Islet precursor cell (in vitro differentiated cells): Measurements from ENCODE around the gene IQSEC1.

Experiments used
- DNase-seq: peaks from one replicate; pipeline ENCODE4 v3.0.0-alpha.2; 2018

IQSEC1 gene

DNA sequence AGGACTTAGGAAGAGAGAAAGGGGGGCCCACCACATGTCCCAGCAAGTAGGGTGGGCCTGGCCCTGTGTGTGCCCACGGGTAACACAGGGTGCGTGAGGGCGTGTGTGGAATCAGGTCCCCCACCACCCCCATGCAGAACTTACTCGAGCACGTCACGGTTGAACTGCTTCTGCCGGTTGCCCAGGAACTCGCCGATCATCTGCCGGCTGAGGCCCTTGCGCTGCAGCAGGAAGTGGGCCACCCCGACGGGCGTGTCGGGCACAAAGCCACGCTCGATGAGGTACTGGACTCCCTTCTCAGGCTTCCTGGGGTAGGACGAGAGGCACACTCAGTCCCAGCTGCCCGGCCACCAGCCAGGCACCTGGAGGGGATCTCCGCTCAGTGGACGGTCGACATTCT is 148.8 kb downstream of the IQSEC1 start:
- DNase-seq = no peak

DNA sequence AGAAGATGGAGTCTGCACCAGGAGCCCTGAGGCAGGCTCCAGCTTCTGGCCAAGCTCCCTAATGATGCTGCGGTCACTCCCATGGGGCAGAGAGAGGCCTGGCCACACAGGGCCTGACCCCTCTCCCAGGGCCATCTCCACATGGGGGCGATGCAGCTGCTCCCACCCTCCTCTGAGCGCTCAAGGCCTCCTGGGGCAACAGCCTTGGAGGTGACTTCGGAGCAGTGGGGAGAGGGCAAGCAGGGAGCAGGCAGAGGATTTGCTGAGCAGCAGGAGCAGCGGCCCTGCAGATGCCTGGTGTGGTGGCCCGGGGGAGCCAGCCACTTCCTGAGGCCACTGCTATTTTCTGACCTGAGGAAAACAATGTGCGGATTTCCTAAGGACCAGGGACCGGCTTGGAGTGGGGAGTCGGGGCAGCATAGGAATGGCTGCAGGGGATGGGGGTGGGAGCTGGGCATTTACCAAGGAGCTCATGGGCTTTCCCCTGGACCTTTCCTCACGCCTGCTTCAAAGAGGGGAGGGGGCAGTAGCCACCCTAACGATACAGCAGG is 150.3 kb downstream of the IQSEC1 start:
- DNase-seq = no peak

DNA sequence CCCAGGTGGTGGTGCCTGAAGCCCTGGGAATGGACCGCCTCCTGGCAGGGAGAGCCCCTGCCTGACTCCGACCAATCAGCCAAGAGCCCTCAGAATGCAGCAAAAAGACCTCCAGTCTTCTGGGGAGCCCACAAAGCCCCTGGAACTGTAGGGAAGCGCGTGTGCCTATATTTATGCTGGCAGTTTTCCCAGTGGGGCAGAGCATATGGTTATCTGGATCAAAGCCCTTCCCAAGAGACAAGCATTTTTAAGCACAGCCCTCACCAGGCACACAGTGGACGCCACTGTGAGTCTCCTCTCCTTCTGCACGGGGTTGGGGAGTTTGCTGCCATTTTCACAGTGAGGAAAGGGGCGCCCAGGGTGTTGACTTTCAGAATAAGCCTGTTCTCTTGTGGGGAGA is 150.9 kb downstream of the IQSEC1 start:
- no peak for DNase-seq

DNA sequence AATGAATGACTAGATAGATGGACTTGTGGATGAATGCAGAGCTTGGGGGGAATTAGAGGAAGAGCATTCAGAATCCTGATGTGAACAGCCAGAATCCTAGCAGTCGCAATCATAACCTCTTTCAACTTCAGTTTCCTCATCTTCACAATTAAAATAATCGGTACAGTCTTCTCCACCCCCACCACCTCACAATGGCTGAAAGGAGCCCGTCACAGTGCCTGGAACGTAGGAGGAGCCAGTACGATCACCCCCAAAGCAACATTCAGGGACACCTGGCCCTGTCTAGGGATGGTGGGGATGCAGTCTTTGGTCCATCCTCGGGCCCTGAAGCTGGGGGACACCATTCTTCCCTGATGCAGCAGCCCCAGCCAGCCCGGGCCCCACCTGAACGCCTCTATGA is 151.5 kb downstream of the IQSEC1 start:
- no peak for DNase-seq

DNA sequence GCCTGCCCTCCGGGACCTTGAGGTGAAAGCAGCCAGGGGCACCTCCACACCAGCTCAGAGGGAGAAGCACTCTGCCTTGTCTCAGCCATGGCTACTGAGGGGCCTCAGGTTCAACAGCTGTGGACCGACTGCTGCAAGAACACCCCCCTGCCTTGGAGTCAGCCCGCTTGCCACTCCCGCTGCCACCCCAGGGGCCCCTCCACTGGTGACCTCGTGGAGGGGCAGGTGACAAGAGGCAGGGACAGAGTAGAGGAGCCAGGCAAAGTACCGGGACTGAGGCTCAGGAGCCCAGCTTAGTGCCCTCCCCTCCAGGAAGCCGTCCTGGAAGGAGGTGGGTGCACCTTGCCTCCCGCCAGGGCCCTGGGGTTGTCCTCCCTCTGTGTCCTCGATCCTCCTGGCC is 152.3 kb downstream of the IQSEC1 start:
- DNase-seq = no peak

DNA sequence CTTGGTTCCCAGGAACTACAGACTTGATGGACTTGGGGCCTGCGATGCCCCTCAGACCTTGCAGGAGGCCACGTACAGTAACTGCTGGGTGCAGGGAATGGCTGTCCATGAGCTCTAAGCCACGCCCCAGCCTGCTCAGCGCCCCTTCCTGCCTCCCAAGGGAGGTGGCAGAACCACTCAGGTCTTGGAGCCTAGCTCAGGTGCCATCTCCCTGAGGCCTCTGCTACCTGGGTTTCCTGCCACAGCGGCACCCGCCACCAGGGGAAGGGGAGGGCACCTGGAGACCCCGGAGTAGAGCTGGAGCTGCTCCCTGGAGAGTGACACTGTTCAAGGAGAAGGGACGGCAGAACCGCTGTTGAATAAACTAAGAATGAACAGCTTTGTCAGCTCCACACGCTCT is 154.0 kb downstream of the IQSEC1 start:
- no peak for DNase-seq

DNA sequence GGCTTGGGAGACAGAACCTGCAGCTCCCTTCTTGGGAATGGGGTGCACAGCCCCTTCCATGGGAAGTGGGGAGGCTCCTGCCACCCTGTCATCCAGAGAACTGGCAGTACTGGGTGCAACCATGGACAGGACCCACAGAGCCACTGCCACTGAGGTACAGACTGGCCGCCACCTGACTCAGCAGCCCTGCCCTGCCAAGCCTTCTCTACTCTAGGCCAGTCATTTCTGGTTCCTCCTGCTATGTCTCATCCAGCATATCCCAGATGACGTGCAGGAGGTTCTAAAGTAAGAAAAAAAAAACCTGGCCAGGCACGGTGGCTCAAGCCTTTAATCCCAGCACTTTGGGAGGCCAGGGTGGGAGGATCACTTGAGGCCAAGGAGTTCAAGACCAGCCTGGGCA is 155.0 kb downstream of the IQSEC1 start:
- DNase-seq = no peak

DNA sequence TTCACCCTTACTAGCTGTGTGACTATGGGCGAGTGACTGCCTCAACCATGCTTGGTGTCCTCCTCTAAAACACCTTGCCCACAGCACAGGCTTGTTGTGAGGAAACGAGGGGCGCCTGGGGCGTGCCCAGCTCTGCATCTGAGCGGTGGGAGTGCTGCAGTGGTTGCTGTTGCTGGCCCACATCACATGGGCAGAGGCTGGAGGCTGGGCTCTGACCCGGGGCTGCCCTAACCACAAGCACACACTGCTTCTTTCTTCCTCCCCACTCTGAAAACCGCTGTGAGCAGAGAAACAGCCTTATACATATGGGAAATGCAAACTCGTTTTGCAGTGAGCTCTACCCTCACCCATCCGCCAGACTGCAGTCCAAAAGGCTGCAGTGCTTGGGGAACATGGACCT is 157.1 kb downstream of the IQSEC1 start:
- no peak for DNase-seq

DNA sequence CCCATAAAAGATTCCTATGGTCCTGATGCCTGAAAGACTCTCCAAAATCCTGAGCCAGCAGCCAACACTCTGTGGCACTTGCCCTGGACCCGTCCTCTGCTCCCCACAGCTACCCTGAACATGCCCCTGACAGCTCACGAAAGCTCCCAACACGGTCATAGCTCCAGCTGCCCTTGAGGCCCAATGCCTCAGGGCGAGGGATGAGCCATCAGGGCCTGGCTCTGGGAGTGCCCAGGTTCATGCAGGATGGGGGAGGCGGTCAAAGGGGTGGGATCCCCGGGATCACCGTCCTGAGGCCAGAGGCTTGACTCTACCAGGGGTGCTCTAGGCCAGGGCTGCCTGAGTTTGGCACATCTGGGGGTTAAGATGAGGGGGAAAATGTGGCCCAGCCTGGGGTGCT is 159.1 kb downstream of the IQSEC1 start:
- DNase-seq = no peak

DNA sequence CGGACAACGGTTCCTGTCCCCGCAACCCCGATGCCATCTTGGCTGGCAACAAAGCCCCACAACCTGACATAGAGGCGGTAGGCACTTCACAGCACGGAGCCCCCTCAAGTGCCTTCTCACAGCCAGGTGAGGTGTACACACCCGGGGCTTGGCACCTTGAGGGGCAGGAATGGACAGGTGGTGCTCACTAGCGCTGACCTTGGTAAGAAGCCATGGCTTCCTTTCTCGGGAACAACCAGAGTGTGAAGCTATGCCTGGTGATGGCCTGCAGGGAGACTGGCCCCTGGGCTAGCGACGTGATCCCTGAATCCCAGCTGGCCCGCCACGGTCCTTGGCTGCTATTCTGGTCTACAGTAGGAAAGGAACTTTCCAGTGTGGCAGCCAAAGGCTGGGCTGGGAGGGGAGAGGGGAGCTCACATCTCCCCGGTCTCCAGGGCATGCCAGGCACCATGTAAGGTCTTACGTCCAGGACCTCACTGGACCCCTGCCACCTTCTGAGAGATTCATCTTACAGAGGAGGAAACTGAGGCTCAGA is 161.3 kb downstream of the IQSEC1 start:
- DNase-seq = no peak

DNA sequence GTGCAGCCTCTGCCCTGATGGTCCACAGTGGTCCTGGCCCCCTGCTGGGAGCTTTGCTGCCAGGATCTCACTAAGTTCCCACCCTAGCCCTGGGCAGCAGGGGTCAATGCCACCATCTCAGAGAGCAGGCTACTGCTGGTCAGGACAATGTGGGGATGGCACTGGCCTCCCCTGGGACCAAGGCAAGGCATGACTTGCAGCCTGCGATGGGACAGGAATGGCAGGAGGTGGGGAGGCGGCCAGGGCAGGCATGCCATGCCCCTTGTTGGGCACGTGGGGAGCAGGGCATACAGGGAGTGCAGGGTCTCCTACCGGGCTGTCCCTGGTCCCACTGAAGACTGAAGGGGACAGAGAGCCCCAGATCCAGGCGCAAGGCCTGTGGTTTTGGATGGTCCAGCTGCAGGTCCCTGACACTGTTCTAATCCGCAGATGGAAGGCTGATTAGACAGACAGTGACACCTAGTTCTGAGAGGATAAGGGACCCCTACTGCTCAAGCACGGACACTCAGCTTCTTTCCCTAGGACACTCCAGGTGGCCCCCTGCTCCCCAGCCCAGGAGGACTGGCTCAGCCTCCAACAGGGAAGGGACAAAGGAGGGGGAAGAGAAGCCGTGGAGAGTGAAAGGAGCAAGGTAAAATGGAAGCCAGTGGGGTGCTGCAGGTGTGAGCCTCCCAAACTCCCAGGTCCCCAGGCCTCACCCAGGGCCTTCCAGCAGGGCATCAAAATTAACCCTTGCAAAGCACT is 162.7 kb downstream of the IQSEC1 start:
- DNase-seq = no peak

DNA sequence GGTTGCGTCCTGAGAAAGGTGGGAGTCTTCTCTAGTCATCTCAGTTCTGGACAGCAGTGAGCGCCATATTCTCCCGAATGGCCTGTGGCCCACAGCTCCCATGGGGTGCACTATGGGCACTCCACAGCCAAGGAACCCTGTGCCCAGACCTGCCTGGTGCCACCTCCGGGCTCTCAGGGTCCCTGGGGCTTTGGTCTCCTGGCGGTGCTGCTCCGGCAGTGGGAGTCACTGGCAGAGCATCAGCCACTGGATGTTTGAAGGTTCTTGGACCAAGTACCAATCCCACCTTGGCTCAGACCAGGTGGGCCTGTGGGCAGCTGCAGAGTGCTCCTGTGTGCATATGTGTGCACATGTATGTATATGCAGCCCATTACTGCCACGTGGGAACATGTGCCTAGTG is 163.5 kb downstream of the IQSEC1 start:
- DNase-seq = no peak

DNA sequence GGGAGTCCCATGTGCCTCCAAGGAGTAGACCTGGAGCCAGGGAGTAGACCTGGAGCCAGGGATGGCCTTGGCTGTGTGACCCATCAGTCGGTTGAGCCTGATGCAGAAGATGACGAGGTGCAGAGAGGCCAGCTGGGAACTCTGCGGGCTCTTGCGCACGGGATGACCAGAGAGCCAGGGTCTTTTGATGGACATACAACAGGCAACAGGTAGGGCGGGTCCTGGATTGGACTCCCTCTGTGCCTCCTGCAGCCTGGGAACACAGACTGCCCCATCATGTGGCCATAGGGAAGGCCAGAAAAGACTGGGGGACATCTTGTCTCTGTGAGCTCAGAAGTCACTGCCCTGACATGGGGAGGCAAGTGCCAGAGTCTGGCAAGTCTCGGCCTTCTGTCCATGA is 164.4 kb downstream of the IQSEC1 start:
- no peak for DNase-seq

DNA sequence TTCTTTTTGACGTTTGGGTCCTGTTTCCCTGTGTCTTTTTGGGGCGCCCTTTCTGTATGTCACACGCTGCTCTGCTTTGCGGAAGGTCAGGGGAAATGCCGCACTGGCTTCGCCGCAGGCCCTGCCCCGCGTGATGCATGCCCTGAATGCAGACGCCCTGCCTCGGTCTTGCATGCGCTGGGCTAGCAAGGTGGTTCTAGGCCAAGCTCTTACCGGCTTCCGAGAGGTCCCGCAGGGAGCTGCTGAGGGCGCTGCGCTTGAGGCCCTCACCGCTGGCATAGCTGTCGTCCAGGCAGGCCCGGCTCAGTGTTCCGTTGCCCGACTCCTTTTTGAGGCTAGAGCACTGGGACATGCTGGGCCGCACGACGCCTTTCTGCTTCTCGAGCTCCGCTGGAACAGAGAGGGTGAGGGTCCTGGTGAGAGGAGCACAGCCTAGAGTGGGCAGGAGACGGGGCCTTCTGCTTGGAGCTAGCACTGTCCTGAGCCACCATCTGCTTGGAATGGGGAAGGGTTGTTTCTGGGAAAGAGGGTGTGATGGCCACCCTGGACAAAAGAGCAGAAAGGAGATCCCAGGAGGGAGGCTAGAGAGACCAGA is 165.0 kb downstream of the IQSEC1 start:
- DNase-seq = no peak

DNA sequence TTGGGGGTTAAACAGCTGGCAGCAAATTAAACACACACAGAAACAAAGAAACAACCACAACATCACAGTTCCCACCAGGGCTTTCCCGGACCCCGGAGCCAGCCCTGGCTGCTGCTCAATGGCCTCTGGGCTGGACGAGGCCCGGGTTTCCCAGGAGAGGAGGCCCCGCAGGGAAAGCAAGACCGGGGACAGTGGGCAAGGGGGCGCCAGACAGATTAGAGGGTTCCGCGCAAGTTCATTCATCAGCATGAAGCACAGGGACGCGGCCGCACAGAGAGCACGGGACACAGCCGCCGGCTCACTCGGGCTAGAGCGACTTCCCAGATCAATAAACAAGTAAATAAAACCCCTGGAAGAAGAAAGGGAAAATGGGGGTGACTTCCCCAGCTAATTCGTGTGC is 165.5 kb downstream of the IQSEC1 start:
- DNase-seq = no peak

DNA sequence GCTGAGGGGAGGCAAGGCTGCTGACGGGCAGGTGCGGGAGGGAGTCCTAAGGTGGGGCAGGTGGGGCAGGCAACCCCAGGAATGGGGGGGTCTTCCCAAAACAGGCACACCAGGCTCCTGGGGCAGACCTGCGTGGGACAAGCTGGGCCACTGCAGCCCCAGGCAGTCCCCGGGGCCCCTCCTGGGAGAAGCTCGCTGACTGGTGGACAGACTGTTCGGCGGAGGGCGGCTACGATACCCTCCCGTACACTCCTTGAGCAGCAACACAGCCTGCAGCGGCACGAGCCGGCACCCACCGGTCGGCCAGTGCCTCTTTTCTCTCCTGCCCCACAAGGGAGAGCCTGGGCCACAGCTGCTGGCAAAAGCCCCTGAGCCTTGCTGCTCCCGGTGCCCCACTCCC is 165.9 kb downstream of the IQSEC1 start:
- no peak for DNase-seq

DNA sequence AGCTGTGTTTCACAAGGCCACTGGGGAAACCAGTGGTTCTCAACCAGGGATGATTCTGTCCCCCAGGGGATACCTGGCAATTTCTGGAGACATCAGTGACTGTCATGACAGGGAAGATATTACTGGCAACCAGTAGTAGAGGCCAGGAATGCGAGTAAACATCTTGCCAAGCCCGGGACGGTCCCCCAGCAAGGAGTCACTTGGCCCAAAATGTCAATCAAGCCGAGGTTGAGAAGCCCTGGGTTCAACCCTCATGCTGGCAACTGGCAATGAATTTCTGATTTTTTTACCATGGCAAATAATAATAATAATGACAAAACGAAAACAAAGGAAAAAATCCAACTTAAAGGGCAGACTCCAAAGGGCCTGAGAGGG is 166.3 kb downstream of the IQSEC1 start:
- no peak for DNase-seq

DNA sequence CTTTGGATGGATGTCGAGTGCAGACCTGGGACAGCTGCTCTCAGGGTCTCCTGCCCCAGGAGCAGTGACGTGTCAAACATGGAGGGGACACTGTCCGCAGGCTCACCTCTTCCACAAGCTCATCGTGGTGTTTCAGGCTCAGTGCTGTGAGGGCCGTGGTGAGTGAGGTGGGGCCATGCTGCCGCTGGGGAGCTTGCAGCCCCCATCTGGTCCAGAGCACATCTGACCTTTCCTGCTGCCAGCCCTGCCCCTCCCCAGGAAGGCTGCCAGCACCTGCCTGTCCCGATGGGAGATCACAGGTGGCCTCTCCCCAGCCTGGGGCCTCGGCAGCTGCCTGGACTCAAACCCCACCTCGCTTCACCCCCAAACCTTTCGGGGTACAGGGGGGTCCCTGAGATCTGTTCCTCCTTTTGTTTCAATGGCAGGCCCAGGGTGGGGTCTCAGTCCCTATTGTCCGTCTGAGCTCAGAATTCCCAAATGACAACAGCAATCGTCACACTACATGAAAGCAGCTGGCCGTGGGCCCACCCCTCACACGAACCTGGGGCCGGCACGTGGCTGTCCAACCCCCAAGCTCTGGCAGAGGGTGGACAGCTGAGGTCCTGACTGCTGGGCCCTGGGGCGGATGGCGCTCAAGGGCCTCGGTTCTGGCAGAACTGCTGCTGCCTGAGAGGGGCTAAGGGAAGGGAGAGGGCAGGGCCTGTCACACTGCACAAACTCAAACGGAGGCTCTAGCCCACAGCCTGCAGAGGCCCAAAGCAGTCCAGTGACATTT is 166.9 kb downstream of the IQSEC1 start:
- DNase-seq = no peak

DNA sequence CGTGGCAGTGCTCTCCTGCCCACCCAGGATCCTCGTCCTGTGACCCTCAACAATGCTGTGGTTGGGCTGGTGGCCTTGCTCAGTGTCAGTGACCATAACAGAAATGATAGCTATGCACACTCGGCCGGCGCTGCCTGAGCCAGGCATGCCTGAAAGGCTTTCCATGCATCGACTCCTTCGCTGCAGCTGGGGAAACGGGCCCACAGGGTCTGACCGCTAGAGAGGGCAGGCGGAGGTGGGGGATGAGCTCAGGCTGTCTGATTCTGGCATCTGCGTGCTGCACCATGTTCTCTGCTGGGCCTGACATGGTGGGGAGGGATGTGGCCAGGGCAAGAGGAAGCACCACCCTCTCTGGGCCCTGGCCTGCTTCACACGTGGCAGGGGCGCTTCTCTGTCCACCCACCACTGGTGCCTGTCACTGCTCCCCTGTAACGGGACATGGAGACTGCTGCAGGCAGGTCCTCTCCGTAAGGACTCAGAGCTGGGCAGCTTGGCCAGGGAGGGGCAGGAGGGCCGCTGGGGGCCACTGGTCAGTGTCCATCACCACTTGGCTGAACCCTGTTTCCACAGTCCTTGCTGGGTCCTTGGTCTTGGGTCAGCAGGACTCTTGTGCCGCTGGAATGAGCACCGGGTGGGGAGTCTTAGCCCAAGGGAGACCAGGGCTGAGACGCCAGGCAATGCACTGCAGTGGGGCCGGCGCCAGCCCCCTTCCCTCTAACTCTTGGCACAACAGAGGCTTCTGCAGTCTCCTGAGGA is 167.7 kb downstream of the IQSEC1 start:
- DNase-seq = no peak

DNA sequence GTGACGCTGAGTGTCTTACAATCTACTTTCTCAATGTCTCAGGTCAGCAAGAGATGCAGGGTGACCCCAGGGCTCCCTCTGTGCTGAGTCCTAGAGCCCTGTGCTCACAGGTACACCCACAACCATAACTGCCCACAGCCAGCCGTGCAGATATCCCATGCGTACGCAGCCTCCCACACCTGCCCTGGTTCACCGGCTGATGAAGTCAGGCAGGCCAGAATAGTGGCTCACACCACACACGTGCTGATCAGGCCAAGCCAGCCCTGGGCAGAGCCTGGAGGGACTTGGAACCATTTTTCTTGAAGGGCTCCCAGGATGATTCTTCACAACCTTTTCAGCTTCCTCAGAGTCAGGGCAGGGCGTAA is 168.3 kb downstream of the IQSEC1 start:
- DNase-seq = no peak

DNA sequence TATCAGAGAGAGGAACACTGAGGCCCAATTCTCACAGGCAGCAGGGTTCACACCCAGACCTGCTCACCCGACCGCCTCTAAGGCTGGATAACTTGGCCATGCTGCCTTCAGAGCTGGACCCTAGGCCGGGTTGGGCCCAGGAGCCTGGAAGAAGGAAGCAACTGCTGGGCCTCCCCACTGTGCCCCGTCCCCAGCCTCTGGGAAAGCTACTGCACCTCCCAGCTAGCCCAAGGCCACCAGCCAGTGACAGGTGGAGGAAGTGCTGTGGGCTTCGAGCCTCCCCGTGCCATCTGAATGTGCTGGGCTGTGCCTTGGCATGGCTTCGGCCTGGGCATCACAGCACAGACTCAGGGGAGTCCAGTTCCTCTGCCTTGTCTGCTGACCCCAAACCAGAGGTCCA is 169.3 kb downstream of the IQSEC1 start:
- DNase-seq = no peak

DNA sequence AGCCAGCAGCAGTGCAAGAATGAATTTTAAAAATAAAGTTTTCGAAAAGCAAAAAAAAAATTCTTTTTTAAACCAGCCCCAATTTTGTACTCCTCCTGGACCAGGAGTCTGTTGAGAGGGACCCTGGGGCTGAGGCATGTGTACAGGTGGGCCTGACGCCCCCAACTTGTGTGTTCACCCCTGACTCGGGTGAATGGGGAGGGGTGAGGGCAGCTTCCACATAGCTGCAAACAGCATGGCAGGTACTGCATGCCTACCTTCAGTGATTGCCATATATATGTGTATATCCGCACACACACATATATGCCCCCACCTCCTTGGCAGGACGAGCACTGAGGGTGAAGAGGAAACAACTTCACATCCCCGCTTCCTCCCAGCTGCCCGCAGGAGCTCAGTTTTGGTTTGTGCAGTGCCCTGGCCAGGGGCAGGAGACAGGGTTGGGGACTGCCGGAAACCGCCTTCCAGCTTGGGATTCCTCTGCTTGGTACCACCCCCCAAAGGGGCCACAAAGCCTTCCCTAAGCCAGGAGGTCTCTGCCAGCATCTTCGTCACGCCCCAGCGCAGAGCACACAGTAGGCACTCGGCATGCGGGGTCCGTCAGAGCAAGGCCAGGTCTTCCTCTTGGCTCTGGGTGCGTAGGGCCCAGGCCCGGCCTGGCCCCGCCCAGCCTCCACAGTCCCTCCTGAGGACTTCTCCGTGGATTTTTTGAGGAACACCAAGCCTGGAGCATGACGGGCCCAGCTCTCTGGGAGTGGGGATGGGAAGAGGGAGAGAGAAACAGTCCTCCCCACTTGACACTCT is 170.0 kb downstream of the IQSEC1 start:
- DNase-seq = no peak
